Stimulated activated naive CD8-positive, alpha-beta T cell treated with anti-CD3 and anti-CD28 coated beads, Interleukin-15, amount 100 ng/mL, for 72 hours (primary cell): ENCODE measurements around the gene RBM28.
A peak's percentile ranks its signal among the peaks of the same experiment; 100 is the strongest.

Experiments used
- ATAC-seq: fragments of 150-1000 bp; cut with Tn5 transposase; 2 replicates; pipeline ENCODE4 v1.10.0; 2021; ENCODE audit warnings: mild to moderate bottlenecking, moderate library complexity
- DNase-seq, 2 donors: peaks; one replicate each; pipeline ENCODE4 v3.0.0; 2021 to 2022
- H3K27ac Mint-ChIP-seq, 2 donors: one replicate each; pipeline ENCODE4 v1.8.0; 2022; ENCODE audit warnings: mild to moderate bottlenecking in 2 of 2, mixed read lengths in 2 of 2, moderate library complexity in 2 of 2
- H3K27me3 Mint-ChIP-seq: one replicate; pipeline ENCODE4 v1.8.0; 2022; ENCODE audit warnings: mixed read lengths
- H3K4me1 Mint-ChIP-seq: one replicate; pipeline ENCODE4 v1.8.0; 2022; ENCODE audit warnings: mild to moderate bottlenecking, mixed read lengths
- H3K4me3 Mint-ChIP-seq, 2 donors: one replicate each; pipeline ENCODE4 v1.8.0; 2022; ENCODE audit warnings: mild to moderate bottlenecking in 2 of 2, mixed read lengths in 2 of 2, moderate library complexity in 1 of 2
- H3K9me3 Mint-ChIP-seq, 2 donors: one replicate each; pipeline ENCODE4 v1.8.0; 2022; ENCODE audit warnings: mixed read lengths in 2 of 2

The RBM28 gene

DNA sequence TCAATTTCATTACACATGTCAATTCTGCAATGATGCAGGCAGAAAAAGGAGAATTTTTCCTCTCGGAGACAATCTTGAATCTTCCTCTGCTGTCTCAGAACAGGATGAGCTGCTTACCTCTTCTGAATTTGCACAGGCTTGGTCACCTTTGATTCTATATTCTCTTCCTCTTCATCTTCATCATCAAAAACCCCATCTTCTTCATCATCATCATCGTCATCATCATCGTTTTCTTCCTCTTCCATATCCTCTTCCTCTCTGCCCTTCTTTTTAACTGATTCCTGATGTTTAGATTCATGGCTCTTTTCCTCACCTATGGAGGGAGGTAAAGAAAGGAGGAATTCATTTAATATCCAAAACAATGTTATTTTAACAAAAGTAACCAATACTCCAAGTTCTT, 8.0 kb downstream of the RBM28 start:
- Mint-ChIP-seq H3K27ac (peak overlapping the region in 1 of 2 donors; percentile 0), H3K4me1 (peaks cover 9% of the 10 kb centered on the region)

DNA sequence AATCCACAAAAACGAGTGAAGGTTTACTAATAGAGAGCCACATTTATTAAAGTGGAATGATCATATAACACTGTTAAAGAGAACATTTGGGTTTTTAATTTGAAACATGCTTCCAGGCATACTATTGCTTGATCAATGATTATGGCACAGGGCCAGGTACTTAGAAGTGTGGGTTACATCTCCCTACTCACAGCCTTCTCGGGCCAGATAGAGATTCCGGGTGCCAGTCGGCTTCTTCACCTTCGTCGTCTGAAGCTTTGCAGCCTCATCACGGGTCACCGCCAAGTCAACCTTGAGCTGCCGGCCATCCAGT, 19.4 kb downstream of the RBM28 start:
- peaks cover 30% of the 10 kb centered on the region for H3K4me1 Mint-ChIP-seq
- DNase-seq (no peak), ATAC-seq (no peak)
- no peak overlapping the region for H3K27ac Mint-ChIP-seq
- no peaks in the 10 kb centered on the region for H3K27me3 Mint-ChIP-seq
- no peaks in the 10 kb centered on the region for H3K9me3 Mint-ChIP-seq
- H3K4me3 Mint-ChIP-seq = no peak overlapping the region

More for the DNA sequence above, 8.0 kb downstream of the RBM28 start:
- Mint-ChIP-seq H3K27me3 (no peaks in the 10 kb centered on the region), H3K4me3 (no peak overlapping the region), H3K9me3 (no peaks in the 10 kb centered on the region)
- ATAC-seq (no peak), DNase-seq (no peak)

DNA sequence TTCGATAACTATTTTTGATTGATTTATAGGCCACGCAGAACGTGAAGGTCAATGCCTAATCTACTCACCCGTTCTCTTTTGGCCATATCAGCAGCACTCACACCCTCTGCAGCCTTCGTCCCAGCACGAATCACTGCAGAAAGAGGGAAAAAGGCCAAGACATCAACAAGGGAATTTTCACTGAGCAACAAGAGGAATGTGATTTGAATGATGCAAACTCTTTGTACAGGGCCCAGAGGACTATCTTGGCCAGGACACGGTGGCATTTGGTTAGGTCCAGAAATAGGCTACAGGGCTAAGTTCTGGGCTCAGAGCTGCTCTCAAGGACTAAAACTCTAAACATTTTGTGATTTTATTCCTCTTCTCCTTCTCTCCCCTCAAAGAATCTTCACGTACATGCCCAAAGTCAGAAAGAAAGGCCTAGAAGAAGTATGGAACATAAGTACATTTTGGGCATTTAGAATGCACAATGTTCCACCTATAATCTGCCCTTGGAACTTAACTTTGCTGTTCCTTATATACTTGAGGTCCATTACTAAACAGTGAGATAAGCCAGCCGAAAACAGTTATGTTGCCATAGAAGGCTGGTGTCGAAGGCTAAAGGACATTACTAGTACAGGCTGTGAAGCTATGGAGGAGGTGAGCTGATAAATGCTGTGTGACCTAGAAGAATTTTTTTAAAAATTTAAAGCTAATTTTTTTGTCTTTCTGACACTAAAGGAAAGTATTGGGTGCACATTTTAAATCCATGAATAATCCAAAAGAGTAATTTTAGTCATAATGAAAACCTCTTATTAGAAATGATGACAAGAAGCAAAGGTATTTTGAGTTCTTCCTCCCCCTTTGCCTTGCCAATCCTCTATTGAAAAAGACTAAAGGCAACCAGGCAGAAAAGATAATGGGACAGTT, 20.0 kb downstream of the RBM28 start:
- Mint-ChIP-seq H3K4me3 (no peak overlapping the region), H3K27ac (no peak overlapping the region), H3K27me3 (no peaks in the 10 kb centered on the region), H3K9me3 (no peaks in the 10 kb centered on the region), H3K4me1 (peaks cover 32% of the 10 kb centered on the region)
- ATAC-seq (no peak), DNase-seq (no peak)

DNA sequence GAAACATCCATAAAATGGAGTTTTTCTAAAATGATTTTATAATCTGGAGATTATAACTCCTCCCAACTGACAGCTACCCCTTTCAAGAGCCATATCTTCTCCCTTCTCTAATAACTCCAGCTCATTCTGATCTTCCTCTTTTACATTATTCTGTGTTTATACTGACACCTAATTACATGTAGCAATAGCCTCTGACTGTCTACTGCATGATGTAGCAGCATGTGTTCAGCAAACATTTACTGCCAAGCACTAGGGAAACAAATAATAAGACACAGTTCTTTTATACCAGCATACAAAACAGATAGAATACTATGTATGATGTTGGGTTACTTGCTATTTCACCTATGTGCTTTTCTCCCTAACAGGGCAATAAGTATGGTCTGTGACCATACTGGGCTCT, 20.7 kb downstream of the RBM28 start:
- Mint-ChIP-seq H3K9me3 (no peaks in the 10 kb centered on the region), H3K4me3 (no peak overlapping the region), H3K27me3 (no peaks in the 10 kb centered on the region), H3K4me1 (peaks cover 32% of the 10 kb centered on the region), H3K27ac (no peak overlapping the region)
- no peak for DNase-seq
- no peak for ATAC-seq

DNA sequence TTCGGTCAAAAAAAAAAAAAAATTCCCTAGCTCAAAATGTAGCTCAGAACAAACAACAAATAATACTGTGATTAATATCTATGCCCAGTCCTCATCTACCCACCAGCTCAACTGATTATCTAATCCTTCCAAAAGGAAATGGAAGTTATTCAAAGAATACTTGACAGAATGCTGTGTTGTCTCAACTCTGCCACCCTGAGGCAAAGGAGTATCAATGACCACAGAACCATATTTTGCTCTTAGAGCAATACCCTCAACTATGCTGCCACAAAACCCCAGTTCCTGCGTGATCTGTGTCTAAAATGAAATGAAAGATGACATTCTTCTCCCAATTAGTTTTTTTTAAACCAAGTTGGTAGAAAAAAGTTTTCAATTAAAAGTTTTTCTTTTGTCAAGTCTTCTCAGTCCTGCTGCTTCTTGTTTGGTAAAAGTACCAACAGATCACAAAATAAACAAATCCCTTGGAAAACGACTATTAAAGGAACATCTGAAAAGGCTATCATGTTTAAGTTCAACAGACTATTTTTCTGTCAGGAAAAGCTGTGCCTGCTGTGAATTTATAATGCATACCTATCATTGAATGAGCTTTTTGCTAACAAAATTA, 21.6 kb downstream of the RBM28 start:
- peaks cover 32% of the 10 kb centered on the region for H3K4me1 Mint-ChIP-seq
- H3K4me3 Mint-ChIP-seq = no peak overlapping the region
- H3K27ac Mint-ChIP-seq = peak overlapping the region in 1 of 2 donors; percentile 48
- H3K27me3 Mint-ChIP-seq = no peaks in the 10 kb centered on the region
- DNase-seq (no peak), ATAC-seq (peak; percentile 82)
- no peaks in the 10 kb centered on the region for H3K9me3 Mint-ChIP-seq

DNA sequence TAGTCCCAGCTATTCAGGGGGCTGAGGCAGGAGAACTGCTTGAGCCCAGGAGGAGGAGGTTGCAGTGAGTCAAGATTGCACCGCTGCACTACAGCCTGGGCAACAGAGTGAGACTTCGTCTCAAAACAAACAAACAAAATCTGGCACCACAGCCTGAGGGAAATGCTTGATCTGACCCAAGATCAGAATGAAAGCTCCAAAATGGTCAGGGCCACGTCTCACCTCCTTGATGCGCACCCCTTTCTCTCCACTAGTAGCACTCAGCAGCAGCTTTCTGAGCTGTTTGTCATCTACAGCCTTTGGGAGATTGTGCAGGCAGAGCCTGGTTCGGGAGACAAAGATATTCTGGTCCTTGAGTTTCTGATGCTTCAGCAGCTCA, 22.7 kb downstream of the RBM28 start:
- no peaks in the 10 kb centered on the region for H3K9me3 Mint-ChIP-seq
- no peaks in the 10 kb centered on the region for H3K27me3 Mint-ChIP-seq
- DNase-seq = no peak
- peak; percentile 60 for ATAC-seq
- peak overlapping the region; percentile 71 to 88 for H3K27ac Mint-ChIP-seq
- H3K4me1 Mint-ChIP-seq = peaks cover 32% of the 10 kb centered on the region
- H3K4me3 Mint-ChIP-seq = no peak overlapping the region

DNA sequence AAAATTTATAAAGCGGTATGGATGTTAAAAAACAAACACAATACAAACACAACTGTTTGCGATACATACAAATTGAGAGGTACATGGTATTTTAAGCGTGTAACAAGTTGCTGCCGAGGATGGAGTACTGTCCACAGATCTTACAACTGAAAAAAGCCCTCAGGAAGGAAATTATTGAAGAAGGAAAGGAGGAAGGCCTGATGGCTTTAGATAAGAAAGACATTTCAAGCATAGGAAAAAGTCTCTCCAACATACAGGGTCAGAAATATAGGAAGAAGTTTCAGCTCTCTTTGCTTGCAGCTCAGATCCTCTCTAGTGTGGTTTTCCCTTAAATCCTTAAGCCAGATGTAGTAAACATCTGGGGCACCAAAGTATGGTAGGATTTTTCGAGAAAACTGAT, 25.0 kb downstream of the RBM28 start:
- ATAC-seq (no peak), DNase-seq (no peak)
- no peak overlapping the region for H3K4me3 Mint-ChIP-seq
- no peak overlapping the region for H3K27ac Mint-ChIP-seq
- peaks cover 32% of the 10 kb centered on the region for H3K4me1 Mint-ChIP-seq
- no peaks in the 10 kb centered on the region for H3K9me3 Mint-ChIP-seq
- H3K27me3 Mint-ChIP-seq = no peaks in the 10 kb centered on the region

DNA sequence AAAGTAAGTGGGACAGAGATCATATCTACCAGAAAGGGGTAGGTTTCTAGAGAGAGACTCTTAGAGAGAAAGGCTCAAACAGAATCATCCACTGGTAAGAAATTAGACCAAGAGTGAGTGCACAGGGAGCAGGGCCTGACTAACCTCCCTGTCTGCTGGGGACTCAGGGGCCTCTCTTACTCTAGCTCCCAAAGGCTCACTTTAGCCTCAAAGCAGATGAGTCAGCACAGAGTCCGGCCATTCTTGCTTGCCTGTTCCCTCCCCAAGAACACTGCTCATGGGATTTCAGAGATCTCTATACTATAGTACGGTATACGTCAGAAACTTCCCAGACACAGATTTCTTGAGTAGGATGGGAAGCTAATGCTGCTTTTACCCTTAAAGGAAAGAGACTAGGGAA, 32.7 kb downstream of the RBM28 start:
- Mint-ChIP-seq H3K4me3 (no peak overlapping the region), H3K27me3 (no peaks in the 10 kb centered on the region), H3K9me3 (no peaks in the 10 kb centered on the region), H3K4me1 (no peaks in the 10 kb centered on the region), H3K27ac (peak overlapping the region in 1 of 2 donors; percentile 48)
- no peak for DNase-seq
- no peak for ATAC-seq

DNA sequence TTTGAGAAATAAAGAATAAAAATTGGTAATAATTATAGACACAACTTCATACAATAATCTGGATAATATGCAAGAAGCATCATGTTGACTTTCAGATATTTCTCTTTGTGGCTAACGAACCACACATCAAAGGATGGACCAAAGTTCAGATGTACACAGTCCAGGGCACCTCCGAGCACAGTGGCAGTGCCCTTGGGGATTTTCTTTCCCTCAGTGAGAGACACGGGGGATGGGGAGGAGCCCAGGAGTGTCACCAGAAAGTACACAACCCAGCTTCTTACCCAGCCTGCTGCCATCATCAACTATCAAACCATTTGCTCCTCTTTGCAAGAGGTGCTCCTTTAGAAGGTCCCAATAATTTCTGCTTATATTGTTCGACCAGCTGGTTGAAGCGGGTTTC, 33.2 kb downstream of the RBM28 start:
- Mint-ChIP-seq H3K4me3 (no peak overlapping the region), H3K27ac (no peak overlapping the region), H3K9me3 (no peaks in the 10 kb centered on the region), H3K27me3 (no peaks in the 10 kb centered on the region), H3K4me1 (no peaks in the 10 kb centered on the region)
- no peak for ATAC-seq
- DNase-seq = no peak

DNA sequence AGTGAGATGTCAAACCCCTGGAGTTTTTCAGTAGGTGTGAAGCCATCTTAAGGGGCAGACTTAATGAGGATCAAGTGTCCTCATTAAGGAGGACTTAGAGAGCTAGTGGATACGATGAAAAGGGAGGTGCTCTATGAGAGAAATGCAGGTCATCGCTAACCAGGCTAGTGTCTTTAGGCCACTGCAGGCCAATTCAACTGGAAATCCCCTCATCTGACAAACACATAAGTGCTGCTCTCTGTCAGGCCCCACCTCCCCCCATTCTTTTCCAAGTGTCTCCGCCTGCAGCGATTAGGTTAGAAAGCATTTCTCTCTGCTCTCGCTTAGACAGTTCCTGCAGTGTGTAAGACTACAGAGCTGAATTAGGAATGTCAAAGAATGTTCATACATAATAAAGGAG, 33.7 kb downstream of the RBM28 start:
- Mint-ChIP-seq H3K27ac (no peak overlapping the region), H3K4me1 (no peaks in the 10 kb centered on the region), H3K4me3 (no peak overlapping the region), H3K9me3 (no peaks in the 10 kb centered on the region), H3K27me3 (no peaks in the 10 kb centered on the region)
- no peak for DNase-seq
- no peak for ATAC-seq

DNA sequence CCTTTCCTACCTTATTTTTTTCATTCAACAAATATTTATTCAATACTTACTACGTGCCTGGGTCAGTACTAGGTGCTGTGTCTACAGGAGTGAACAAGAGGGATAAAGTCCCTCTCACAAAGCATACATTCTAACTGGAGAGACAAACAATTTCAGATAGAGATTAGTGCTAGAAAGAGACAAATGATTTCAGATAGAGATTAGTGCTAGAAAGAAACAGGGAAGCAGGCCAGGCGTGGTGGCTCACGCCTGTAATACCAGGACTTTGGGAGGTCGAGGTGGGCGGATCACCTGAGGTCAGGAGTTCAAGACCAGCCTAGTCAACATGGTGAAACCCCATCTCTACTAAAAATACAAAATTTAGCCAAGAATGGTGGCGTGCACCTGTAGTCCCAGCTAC, 34.6 kb downstream of the RBM28 start:
- no peaks in the 10 kb centered on the region for H3K4me1 Mint-ChIP-seq
- no peaks in the 10 kb centered on the region for H3K9me3 Mint-ChIP-seq
- ATAC-seq (no peak), DNase-seq (no peak)
- H3K27me3 Mint-ChIP-seq = no peaks in the 10 kb centered on the region
- no peak overlapping the region for H3K27ac Mint-ChIP-seq
- H3K4me3 Mint-ChIP-seq = no peak overlapping the region

DNA sequence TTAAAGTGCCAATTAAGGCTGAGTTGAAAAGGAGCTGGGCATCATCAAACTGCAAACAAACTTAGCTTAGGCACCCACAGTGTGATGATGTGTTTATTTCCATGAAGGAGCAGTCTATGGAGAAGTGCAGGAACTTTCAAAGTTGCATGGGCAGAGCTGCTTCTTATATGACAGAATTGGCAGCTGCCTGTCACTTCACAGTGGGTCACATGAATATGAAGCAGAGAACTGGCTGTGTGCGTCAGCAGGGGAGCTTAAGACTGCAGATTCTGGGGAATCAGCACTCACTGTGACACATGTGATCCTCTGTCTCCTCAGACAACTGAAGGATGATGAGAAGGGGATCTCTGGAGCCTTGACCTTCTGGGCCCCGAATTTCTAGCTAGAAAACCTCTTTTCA, 36.6 kb downstream of the RBM28 start:
- Mint-ChIP-seq H3K27ac (no peak overlapping the region), H3K4me3 (no peak overlapping the region), H3K27me3 (no peaks in the 10 kb centered on the region), H3K9me3 (no peaks in the 10 kb centered on the region), H3K4me1 (no peaks in the 10 kb centered on the region)
- no peak for ATAC-seq
- DNase-seq = no peak

DNA sequence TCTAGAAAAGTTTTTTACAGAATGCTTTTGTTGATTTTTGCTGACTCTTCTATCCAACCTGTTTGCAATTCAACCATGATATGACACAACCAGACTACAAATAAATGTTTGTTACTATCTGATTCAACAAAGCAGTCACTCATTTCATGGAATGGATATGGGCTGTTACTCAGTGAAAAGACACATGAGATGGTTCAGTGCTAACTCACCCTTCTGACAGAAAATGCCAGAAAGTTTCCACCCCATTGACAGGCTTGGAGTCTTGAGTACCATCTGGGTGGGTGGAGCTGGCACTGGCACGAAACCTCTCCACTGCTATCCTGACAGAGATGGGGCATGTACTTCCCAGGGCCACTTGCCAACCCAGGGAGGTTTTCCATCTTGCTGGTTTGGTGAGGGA, 39.5 kb downstream of the RBM28 start:
- no peak overlapping the region for H3K27ac Mint-ChIP-seq

DNA sequence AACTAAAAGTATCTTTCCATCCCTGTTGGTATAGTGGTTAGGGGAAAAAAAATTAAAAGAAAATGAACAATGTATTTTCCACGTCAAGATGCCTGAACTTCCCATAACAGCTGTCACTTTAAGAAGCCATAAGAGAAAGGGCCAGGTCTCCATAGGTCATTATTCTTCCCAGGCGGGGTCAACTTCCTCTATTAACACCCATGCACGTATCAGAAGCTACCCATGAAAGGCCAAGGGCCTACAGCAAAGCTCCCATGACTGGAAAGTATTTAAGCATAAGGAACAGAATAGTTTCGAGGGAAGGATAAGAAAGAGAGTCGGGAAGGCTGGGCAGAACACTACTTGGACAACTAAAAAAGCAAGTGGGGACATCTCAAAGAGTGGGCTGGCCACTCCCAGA, 40.1 kb downstream of the RBM28 start:
- no peaks in the 10 kb centered on the region for H3K27me3 Mint-ChIP-seq
- no peaks in the 10 kb centered on the region for H3K4me1 Mint-ChIP-seq
- DNase-seq (no peak), ATAC-seq (no peak)
- H3K27ac Mint-ChIP-seq = no peak overlapping the region
- no peak overlapping the region for H3K4me3 Mint-ChIP-seq
- no peaks in the 10 kb centered on the region for H3K9me3 Mint-ChIP-seq

More for the DNA sequence above, 39.5 kb downstream of the RBM28 start:
- Mint-ChIP-seq H3K4me1 (no peaks in the 10 kb centered on the region), H3K4me3 (no peak overlapping the region), H3K27me3 (no peaks in the 10 kb centered on the region), H3K9me3 (no peaks in the 10 kb centered on the region)
- no peak for DNase-seq
- no peak for ATAC-seq

DNA sequence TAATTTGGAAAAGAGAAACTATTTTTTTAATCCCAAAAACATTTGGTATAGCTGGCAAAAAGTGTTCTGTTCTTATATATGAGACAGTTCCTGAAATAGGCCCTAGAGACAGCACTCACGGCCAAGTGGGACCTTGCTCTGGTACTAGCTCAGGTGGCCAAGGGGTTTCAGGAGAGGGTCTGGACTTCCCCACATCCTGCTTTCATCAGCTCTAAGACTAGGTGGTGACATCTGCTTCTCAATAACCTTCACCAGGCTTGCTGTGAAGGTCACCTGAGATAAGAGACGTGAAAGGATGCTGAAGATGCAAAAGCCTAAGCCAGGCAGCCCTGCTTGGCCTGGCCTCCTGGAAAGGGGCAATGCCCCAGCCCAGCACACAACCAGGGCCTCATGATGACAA, 40.6 kb downstream of the RBM28 start:
- Mint-ChIP-seq H3K27ac (no peak overlapping the region), H3K27me3 (no peaks in the 10 kb centered on the region), H3K4me3 (no peak overlapping the region), H3K4me1 (no peaks in the 10 kb centered on the region), H3K9me3 (no peaks in the 10 kb centered on the region)
- no peak for DNase-seq
- no peak for ATAC-seq

DNA sequence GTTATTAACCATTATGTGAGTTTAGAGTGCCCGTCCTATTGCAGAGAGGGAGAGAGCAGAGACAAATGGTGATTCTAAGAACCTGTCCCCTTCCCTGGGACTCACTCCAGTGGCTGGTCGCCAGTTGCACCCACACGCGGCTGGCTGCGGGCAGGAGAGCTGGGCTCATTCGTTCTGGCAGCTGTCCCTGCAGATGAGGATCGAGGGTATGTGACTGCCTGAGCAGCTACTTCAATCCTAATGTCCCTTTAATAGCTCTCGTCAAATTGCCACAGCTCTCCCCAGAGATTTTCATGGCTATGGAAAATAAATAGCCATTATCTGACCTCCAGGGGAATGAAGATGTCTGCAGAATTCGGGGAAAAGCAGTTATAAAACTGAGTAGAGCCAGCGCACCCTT, 41.6 kb downstream of the RBM28 start:
- peak overlapping the region in 1 of 2 donors; percentile 55 for H3K27ac Mint-ChIP-seq
- H3K27me3 Mint-ChIP-seq = no peaks in the 10 kb centered on the region
- ATAC-seq (no peak), DNase-seq (no peak)
- no peaks in the 10 kb centered on the region for H3K9me3 Mint-ChIP-seq
- H3K4me1 Mint-ChIP-seq = no peaks in the 10 kb centered on the region
- no peak overlapping the region for H3K4me3 Mint-ChIP-seq
